ENCODE results near the gene EIF2AK3.

Gene EIF2AK3

DNA sequence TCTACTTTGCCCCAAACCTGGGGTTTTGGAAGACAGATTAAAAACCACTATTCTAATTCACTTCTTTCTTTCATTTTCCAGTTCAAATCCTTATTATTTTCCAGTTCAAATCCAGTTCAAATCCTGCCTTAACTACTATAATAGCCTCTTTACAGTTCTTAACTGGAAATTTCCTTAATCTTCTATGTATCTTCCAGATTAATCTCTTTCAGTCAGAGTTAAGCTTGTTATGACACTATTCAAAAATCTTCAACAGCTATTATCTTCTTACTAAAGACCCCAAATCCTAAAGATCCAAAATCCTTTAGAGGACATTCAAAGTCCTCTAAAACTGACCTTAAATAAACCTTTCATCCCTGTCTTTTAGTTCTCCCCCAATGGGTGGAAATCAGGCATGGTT is 30.1 kb downstream of the EIF2AK3 start:
- TF ChIP-seq, protein P1, sequence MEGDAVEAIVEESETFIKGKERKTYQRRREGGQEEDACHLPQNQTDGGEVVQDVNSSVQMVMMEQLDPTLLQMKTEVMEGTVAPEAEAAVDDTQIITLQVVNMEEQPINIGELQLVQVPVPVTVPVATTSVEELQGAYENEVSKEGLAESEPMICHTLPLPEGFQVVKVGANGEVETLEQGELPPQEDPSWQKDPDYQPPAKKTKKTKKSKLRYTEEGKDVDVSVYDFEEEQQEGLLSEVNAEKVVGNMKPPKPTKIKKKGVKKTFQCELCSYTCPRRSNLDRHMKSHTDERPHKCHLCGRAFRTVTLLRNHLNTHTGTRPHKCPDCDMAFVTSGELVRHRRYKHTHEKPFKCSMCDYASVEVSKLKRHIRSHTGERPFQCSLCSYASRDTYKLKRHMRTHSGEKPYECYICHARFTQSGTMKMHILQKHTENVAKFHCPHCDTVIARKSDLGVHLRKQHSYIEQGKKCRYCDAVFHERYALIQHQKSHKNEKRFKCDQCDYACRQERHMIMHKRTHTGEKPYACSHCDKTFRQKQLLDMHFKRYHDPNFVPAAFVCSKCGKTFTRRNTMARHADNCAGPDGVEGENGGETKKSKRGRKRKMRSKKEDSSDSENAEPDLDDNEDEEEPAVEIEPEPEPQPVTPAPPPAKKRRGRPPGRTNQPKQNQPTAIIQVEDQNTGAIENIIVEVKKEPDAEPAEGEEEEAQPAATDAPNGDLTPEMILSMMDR (IDR thresholded peaks at IDR 0.05; ENCODE audit: low read depth, low read length), result no peak
- no peak overlapping the region for H3K4me3 ChIP-seq (ENCODE audit: low read depth, low read length)

DNA sequence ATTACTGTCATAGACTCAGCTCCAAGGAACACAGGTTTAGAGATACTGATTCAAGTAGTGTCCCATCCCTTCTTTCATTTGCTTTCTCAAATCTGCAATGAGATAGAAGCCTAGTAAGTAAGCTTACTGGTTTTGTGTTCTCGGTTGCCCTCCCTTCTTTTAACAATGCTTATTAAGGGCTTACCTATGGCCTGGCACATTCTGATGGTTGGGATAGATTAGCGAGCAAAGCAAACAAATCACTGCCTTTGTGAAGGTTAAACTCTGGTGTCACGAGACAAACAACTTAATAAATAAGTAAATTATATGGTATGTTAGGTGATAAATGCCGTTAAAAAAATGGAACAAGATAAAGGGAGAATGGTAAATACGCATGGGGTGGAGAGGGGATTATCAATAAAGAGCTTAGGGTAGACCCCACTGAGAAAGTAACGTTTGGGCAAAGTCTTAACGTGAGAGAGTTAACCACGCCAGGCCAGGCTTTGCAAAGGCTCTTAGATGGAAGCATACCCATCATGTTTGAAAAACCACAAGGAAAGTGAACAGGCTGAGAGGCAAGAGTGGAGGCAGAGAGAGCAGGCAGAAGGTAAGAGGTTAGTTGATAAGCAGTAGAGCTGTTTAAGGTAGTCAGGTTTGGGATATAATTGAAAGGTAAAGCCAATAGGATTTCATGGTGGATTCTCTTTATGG is 31.0 kb downstream of the EIF2AK3 start:
- TF ChIP-seq, protein P1 (IDR thresholded peaks at IDR 0.05; ENCODE audit: low read depth, low read length), result no peak
- no peak overlapping the region for H3K4me3 ChIP-seq (ENCODE audit: low read depth, low read length)

DNA sequence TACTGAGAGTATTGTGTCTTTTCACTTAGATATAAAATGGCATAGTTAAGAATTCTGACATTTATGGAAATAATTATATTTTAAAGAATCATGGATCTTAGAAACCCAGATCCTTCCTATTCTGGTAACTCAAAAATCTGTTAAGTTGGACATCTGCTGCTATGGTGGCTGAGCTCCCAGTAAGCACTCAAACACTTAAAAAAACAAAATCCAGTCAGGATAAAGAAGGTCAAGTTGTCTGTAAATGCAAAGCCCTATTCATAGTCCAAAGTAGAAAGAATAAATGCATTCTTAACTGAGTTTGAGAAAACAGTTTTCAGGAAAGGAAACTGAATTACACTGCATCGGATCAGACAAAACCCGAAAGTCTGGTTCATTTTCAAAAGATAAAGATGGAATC is 35.6 kb downstream of the EIF2AK3 start:
- no peak overlapping the region for H3K4me3 ChIP-seq (ENCODE audit: low read depth, low read length)
- TF ChIP-seq, protein P1 (IDR thresholded peaks at IDR 0.05; ENCODE audit: low read depth, low read length), result no peak

DNA sequence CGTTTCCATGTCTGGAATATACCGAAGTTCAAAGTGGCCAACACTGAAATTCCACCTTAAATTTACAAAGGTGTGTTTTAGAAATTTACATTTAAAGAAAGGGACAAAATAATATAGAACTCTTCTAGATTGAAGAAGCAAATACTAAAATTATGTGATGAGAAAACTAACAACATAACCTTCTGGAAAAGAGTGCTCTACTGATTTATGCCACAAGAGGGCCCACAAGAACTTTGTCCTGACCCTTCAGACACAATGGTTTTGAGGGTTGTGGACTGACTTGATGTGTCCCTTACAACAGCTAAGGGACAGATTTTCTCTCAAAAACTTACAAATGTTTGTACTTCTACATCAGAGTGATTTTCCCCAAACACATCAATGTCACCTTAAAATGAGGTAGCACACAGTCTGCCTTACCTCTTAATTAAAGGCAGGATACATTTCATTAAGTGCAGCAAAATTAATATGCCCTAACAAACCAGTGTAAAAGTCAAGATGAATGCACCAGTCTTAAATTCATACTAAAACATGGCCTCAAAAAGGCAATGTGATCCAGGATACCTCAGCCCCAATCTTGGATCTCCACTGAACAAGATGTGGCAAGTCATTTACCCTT is 36.2 kb downstream of the EIF2AK3 start:
- H3K4me3 ChIP-seq (ENCODE audit: low read depth, low read length), result no peak overlapping the region
- TF ChIP-seq, protein P1 (IDR thresholded peaks at IDR 0.05; ENCODE audit: low read depth, low read length), result peak; percentile 56

DNA sequence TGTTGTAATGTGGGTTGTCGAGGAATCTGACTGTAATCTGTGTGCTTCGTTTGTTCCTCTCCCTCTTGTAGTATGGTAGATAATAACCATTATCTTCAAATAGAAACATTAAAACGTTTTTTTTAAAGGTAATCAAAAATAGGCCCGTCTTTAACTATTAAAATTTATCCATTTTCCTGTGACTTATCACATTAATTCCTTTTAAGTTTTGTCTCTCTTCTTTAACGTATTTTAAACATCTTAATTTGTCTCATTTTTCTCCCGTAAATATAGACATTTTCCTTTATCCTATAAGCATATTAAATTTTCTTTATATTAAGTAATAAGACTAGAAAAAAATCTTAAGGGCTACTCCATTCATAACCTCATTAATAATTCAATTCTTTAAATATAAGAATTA is 41.3 kb downstream of the EIF2AK3 start:
- H3K4me3 ChIP-seq (ENCODE audit: low read depth, low read length), result no peak overlapping the region
- TF ChIP-seq, protein P1 (IDR thresholded peaks at IDR 0.05; ENCODE audit: low read depth, low read length), result no peak

DNA sequence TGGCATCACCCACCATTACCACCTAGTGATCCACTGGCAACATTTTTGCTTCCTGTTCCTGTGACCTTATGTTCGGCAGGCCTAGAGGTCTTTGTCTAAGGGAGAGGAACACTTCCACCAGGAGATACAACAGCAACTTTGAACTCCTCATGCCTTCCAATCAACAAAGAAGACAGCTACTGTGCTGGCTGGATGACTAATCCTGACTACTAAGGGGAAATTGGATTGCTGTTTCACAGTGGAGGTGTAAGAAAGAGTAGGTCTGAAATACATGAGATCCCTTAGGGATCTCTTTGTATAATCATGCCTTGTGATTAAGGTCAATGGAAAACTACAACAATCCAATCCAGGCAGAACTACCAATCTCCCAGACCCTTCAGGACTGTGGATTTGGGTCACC is 45.2 kb downstream of the EIF2AK3 start:
- H3K4me3 ChIP-seq (ENCODE audit: low read depth, low read length), result no peak overlapping the region
- TF ChIP-seq, protein P1 (IDR thresholded peaks at IDR 0.05; ENCODE audit: low read depth, low read length), result no peak

DNA sequence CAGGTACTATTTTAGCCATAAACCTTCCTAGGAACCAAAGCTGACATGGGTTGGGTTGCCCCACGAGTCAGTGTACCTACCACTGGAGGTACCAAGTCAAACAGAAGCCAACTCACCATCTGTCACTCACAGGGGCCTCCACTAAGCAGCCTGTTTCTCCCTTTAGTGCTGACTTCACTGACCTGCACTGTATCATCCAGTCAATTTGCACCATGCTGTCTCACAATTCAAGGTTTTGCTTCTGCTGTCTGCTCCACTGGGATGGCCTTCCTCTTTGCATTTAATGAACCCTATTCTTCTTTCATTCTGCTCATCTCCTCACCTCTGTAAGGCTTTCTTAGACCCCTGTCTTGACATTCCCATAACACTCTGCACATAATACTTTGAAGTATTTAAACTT is 47.2 kb downstream of the EIF2AK3 start:
- H3K4me3 ChIP-seq (ENCODE audit: low read depth, low read length), result no peak overlapping the region
- TF ChIP-seq, protein P1 (IDR thresholded peaks at IDR 0.05; ENCODE audit: low read depth, low read length), result no peak

All from WI38 (cell line).